Measurements from ENCODE around the gene OTOF.

- no peak for TF ChIP-seq POLR2A (IDR thresholded peaks at IDR 0.05)
- TF ChIP-seq CTCF (IDR thresholded peaks at IDR 0.05), result no peak
These were observed 44.4 kb upstream of the OTOF start for GRCh38 chr2:26522325-26522724.

Data from body of pancreas (tissue), 4 donors.